ENCODE results near the gene PITX3.

PITX3 gene

GRCh38 chr10:102208311-102209035 lies 32.8 kb downstream of the PITX3 start:
- no peak overlapping the region for H3K4me3 ChIP-seq (ENCODE audit: control insufficient read depth, low read depth, low read length)
- no peak for DNase-seq (ENCODE audit: low read depth)
- TF ChIP-seq CTCF (IDR thresholded peaks at IDR 0.05; ENCODE audit: control insufficient read depth, insufficient read depth, low read depth, low read length, missing control alignments) = no peak

GRCh38 chr10:102202386-102202785 lies 38.9 kb downstream of the PITX3 start:
- no peak for DNase-seq (ENCODE audit: low read depth)
- H3K4me3 ChIP-seq (ENCODE audit: control insufficient read depth, low read depth, low read length) = no peak overlapping the region
- TF ChIP-seq CTCF (IDR thresholded peaks at IDR 0.05; ENCODE audit: control insufficient read depth, insufficient read depth, low read depth, low read length, missing control alignments) = no peak

GRCh38 chr10:102200751-102201640 lies 40.3 kb downstream of the PITX3 start:
- no peak for DNase-seq (ENCODE audit: low read depth)
- no peak overlapping the region for H3K4me3 ChIP-seq (ENCODE audit: control insufficient read depth, low read depth, low read length)
- TF ChIP-seq CTCF (IDR thresholded peaks at IDR 0.05; ENCODE audit: control insufficient read depth, insufficient read depth, low read depth, low read length, missing control alignments) = no peak

GRCh38 chr10:102198027-102198426 lies 43.3 kb downstream of the PITX3 start:
- H3K4me3 ChIP-seq (ENCODE audit: control insufficient read depth, low read depth, low read length) = no peak overlapping the region
- DNase-seq (ENCODE audit: low read depth) = no peak
- no peak for TF ChIP-seq CTCF (IDR thresholded peaks at IDR 0.05; ENCODE audit: control insufficient read depth, insufficient read depth, low read depth, low read length, missing control alignments)

GRCh38 chr10:102196893-102197292 lies 44.4 kb downstream of the PITX3 start:
- no peak for TF ChIP-seq CTCF (IDR thresholded peaks at IDR 0.05; ENCODE audit: control insufficient read depth, insufficient read depth, low read depth, low read length, missing control alignments)
- H3K4me3 ChIP-seq (ENCODE audit: control insufficient read depth, low read depth, low read length) = no peak overlapping the region
- no peak for DNase-seq (ENCODE audit: low read depth)

GRCh38 chr10:102195296-102195870 lies 45.9 kb downstream of the PITX3 start:
- DNase-seq (ENCODE audit: low read depth) = no peak
- TF ChIP-seq CTCF (IDR thresholded peaks at IDR 0.05; ENCODE audit: control insufficient read depth, insufficient read depth, low read depth, low read length, missing control alignments) = no peak
- no peak overlapping the region for H3K4me3 ChIP-seq (ENCODE audit: control insufficient read depth, low read depth, low read length)
